PFSK-1 (cell line): ENCODE measurements around the gene AGTR1.

Experiments used
- FOXP2 ChIP-seq: optimal IDR thresholded peaks from 2 replicates; pipeline ENCODE3; 2011; ENCODE audit warnings: borderline replicate concordance, control low read depth, inconsistent platforms; ENCODE audit not compliant: insufficient read depth; ENCODE audit errors: extremely low read length, extremely low read depth
- POLR2AphosphoS5 ChIP-seq: IDR thresholded peaks from 2 replicates; pipeline ENCODE4 v1.6.1; 2012; ENCODE audit warnings: low read depth, mild to moderate bottlenecking, control low read depth, low read length, moderate library complexity
- REST ChIP-seq, 2 experiments: IDR thresholded peaks; 2 replicates each; pipeline versions ENCODE4 v1.6.1 to v1.8.0; 2011 to 2012; ENCODE audit warnings: low read depth in 2 of 2, low read length in 2 of 2, control low read depth in 1 of 2, inconsistent platforms in 1 of 2, mild to moderate bottlenecking in 1 of 2, moderate library complexity in 1 of 2; ENCODE audit not compliant: insufficient read depth in 1 of 2
- SIN3A ChIP-seq: IDR thresholded peaks from 2 replicates; pipeline ENCODE4 v1.6.1; 2012; ENCODE audit warnings: mild to moderate bottlenecking, low read length, moderate library complexity, borderline replicate concordance; ENCODE audit not compliant: insufficient read depth
- TAF1 ChIP-seq: IDR thresholded peaks from 2 replicates; pipeline ENCODE4 v1.6.1; 2012; ENCODE audit warnings: low read length, control low read depth, borderline replicate concordance; ENCODE audit not compliant: insufficient read depth

AGTR1 gene

GRCh38 chr3:148720873-148721272 is 23.2 kb downstream of the AGTR1 start:
- no peak for TF ChIP-seq FOXP2
- TF ChIP-seq TAF1, result no peak
- TF ChIP-seq REST (IDR thresholded peaks at IDR 0.05; ENCODE audit: insufficient read depth in 1 of 2, low read depth in 2 of 2, low read length in 2 of 2), result no peak
- TF ChIP-seq POLR2AphosphoS5, result no peak

- no peak for TF ChIP-seq REST (IDR thresholded peaks at IDR 0.05; ENCODE audit: insufficient read depth in 1 of 2, low read depth in 2 of 2, low read length in 2 of 2)
- TF ChIP-seq TAF1, result no peak
- no peak for TF ChIP-seq SIN3A
- no peak for TF ChIP-seq FOXP2
- no peak for TF ChIP-seq POLR2AphosphoS5
Measured at GRCh38 chr3:148723631-148724030, 25.9 kb downstream of the AGTR1 start.

- TF ChIP-seq POLR2AphosphoS5 (no peak), FOXP2 (no peak), SIN3A (no peak), REST (IDR thresholded peaks at IDR 0.05; ENCODE audit: insufficient read depth in 1 of 2, low read depth in 2 of 2, low read length in 2 of 2) (no peak), TAF1 (no peak)
Measured at GRCh38 chr3:148727231-148727630, 29.5 kb downstream of the AGTR1 start.

GRCh38 chr3:148728753-148729152 is 31.1 kb downstream of the AGTR1 start:
- TF ChIP-seq TAF1 (no peak), SIN3A (no peak), REST (IDR thresholded peaks at IDR 0.05; ENCODE audit: insufficient read depth in 1 of 2, low read depth in 2 of 2, low read length in 2 of 2) (no peak), FOXP2 (no peak), POLR2AphosphoS5 (no peak)

- TF ChIP-seq REST (IDR thresholded peaks at IDR 0.05; ENCODE audit: insufficient read depth in 1 of 2, low read depth in 2 of 2, low read length in 2 of 2) (no peak), SIN3A (no peak), FOXP2 (no peak), TAF1 (no peak), POLR2AphosphoS5 (no peak)
Measured at GRCh38 chr3:148729476-148730055, 31.9 kb downstream of the AGTR1 start.
